ENCODE results near the gene CCDC146. TPM values are rescaled to one million over a fixed set of nuclear protein-coding genes. Genes with fewer than 3 reads are reported as not detected.
A peak's percentile ranks its signal among the peaks of the same experiment; 100 is the strongest.

The CCDC146 gene
- total and polyA plus RNA-seq, 2 experiments from 2014 or later, result 5.9 to 13.6 TPM

GRCh38 chr7:77252506-77252905, 130.1 kb downstream of the CCDC146 start:
- no peaks in the 10 kb centered on the region for H3K9me3 ChIP-seq (ENCODE audit: low read depth)
- H3K4me3 ChIP-seq, result no peak overlapping the region
- TF ChIP-seq CTCF (IDR thresholded peaks at IDR 0.05; ENCODE audit: low read depth, low read length), result no peak
- H3K36me3 ChIP-seq, result no peaks in the 10 kb centered on the region
- H3K27me3 ChIP-seq, result no peaks in the 10 kb centered on the region
- no peak overlapping the region for H3K27ac ChIP-seq
- DNase-seq (ENCODE audit: low read depth in 1 of 2, low spot score in 1 of 2), result no peak
- H3K4me1 ChIP-seq (ENCODE audit: low read depth), result no peaks in the 10 kb centered on the region

GRCh38 chr7:77253151-77253550, 130.7 kb downstream of the CCDC146 start:
- no peak overlapping the region for H3K4me3 ChIP-seq
- H3K36me3 ChIP-seq, result no peaks in the 10 kb centered on the region
- no peak for TF ChIP-seq CTCF (IDR thresholded peaks at IDR 0.05; ENCODE audit: low read depth, low read length)
- no peaks in the 10 kb centered on the region for H3K9me3 ChIP-seq (ENCODE audit: low read depth)
- H3K27ac ChIP-seq, result no peak overlapping the region
- no peaks in the 10 kb centered on the region for H3K27me3 ChIP-seq
- no peak for DNase-seq (ENCODE audit: low read depth in 1 of 2, low spot score in 1 of 2)
- no peaks in the 10 kb centered on the region for H3K4me1 ChIP-seq (ENCODE audit: low read depth)

- no peak overlapping the region for H3K4me3 ChIP-seq
- no peaks in the 10 kb centered on the region for H3K27me3 ChIP-seq
- DNase-seq (ENCODE audit: low read depth in 1 of 2, low spot score in 1 of 2), result no peak
- H3K4me1 ChIP-seq (ENCODE audit: low read depth), result no peaks in the 10 kb centered on the region
- TF ChIP-seq CTCF (IDR thresholded peaks at IDR 0.05; ENCODE audit: low read depth, low read length), result no peak
- no peaks in the 10 kb centered on the region for H3K9me3 ChIP-seq (ENCODE audit: low read depth)
- H3K36me3 ChIP-seq, result no peaks in the 10 kb centered on the region
- no peak overlapping the region for H3K27ac ChIP-seq
Measured at GRCh38 chr7:77254429-77254828, 132.0 kb downstream of the CCDC146 start.

GRCh38 chr7:77254915-77255314, 132.5 kb downstream of the CCDC146 start:
- Histone ChIP-seq H3K4me1 (ENCODE audit: low read depth) (no peaks in the 10 kb centered on the region), H3K36me3 (no peaks in the 10 kb centered on the region), H3K9me3 (ENCODE audit: low read depth) (no peaks in the 10 kb centered on the region), H3K27ac (no peak overlapping the region), H3K4me3 (no peak overlapping the region), H3K27me3 (no peaks in the 10 kb centered on the region)
- no peak for TF ChIP-seq CTCF (IDR thresholded peaks at IDR 0.05; ENCODE audit: low read depth, low read length)
- DNase-seq (ENCODE audit: low read depth in 1 of 2, low spot score in 1 of 2), result no peak

GRCh38 chr7:77258014-77258413, 135.6 kb downstream of the CCDC146 start:
- H3K27ac ChIP-seq, result no peak overlapping the region
- no peaks in the 10 kb centered on the region for H3K9me3 ChIP-seq (ENCODE audit: low read depth)
- H3K4me1 ChIP-seq (ENCODE audit: low read depth), result no peaks in the 10 kb centered on the region
- H3K4me3 ChIP-seq, result no peak overlapping the region
- no peaks in the 10 kb centered on the region for H3K36me3 ChIP-seq
- peak in 1 of 2 donors; percentile 43 for DNase-seq (ENCODE audit: low read depth in 1 of 2, low spot score in 1 of 2)
- TF ChIP-seq CTCF (IDR thresholded peaks at IDR 0.05; ENCODE audit: low read depth, low read length), result no peak
- no peaks in the 10 kb centered on the region for H3K27me3 ChIP-seq

GRCh38 chr7:77258593-77258992, 136.2 kb downstream of the CCDC146 start:
- H3K9me3 ChIP-seq (ENCODE audit: low read depth), result no peaks in the 10 kb centered on the region
- no peak for TF ChIP-seq CTCF (IDR thresholded peaks at IDR 0.05; ENCODE audit: low read depth, low read length)
- H3K27me3 ChIP-seq, result no peaks in the 10 kb centered on the region
- H3K27ac ChIP-seq, result no peak overlapping the region
- H3K36me3 ChIP-seq, result no peaks in the 10 kb centered on the region
- no peak overlapping the region for H3K4me3 ChIP-seq
- no peaks in the 10 kb centered on the region for H3K4me1 ChIP-seq (ENCODE audit: low read depth)
- DNase-seq (ENCODE audit: low read depth in 1 of 2, low spot score in 1 of 2), result no peak
